ENCODE data around the gene BOD1L2.
A peak's percentile ranks its signal among the peaks of the same experiment; 100 is the strongest.

Gene BOD1L2

GRCh38 chr18:57146956-57147636, at the start of gene BOD1L2:
Gene BOD1L2 (plus strand): TSS chr18:57147087. CDS start chr18:57147313, 226 bp downstream.
- no peak for DNase-seq

DNA sequence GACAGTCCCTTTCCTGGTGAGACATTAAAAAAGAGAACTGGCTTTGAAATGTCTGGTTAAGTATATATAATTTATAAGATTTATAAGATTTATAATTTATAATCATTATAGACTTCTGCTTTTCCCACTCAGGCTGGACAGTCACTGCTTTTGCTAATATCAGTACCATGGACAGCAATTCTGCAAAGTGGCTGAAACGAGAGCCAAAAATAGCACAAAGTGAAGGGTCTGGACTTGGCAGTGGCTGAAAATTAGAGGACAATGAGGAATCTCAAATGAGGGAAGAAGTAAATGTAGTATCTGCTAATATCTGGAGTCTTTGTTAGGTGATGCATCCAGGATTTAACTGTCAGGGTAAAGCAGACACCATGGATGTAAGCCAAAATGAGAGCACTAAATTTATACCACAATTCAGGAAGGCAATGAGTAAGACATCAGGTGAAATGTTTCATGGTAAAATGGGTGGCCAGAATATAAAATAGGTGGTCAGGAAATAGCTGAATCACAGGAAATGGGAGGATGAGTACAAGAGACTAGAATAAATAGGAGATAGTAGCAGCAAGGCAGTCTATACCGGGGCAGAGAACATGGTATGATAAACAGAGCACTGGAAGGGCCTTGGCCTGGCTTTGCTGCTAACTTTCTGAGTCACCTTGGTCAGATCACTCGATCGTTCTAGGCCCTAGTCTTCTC, 39.6 kb upstream of the BOD1L2 start:
- DNase-seq = no peak

DNA sequence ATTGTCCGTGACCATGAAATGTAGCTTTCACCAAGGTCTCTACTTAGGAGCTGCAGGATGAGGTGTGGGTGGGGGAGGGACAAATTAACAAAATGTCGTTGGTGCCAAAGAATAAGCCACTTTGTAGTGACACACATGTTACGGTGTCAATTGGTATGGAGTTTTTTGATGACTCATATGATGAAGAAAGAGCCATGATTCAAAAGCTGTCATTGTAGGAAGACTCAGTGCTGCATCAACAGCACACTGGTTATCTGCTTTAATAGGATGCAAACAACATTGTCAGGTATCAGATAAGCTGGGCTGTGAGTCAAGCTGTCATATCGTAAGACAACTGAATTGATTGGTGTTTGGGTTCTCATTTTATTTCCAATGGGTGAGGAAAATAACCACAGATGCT, 36.6 kb upstream of the BOD1L2 start:
- no peak for DNase-seq

GRCh38 chr18:57113799-57114420, 33.0 kb upstream of the BOD1L2 start:
- no peak for DNase-seq

DNA sequence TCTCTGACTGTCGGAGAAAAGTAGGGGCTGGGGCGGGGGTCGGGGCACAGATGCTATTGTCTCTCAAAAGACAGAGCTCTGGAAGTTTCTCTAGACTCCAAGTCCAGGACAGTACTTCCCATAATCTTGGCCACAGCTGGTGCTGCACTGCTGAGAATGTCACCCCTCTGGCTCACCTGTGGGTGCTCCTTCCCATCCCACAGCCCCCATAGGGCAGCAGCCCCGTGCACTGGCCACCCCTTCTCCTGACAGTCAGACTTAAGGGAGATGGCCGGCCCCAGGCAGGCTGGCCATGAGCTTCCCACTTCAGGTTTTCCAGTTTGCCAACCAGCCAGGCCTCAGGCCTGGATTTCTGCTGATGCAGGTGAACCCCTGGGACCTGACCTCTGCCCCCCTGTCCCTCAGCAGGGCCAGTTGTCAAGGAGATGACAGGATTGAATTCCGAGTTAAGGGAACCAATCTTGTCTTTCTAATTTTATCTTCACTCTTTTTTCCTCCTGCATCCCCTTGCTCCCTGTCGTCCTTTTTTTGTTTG, 30.2 kb upstream of the BOD1L2 start:
- no peak for DNase-seq

- DNase-seq = no peak
These were observed 25.3 kb upstream of the BOD1L2 start for GRCh38 chr18:57121542-57122112.

DNA sequence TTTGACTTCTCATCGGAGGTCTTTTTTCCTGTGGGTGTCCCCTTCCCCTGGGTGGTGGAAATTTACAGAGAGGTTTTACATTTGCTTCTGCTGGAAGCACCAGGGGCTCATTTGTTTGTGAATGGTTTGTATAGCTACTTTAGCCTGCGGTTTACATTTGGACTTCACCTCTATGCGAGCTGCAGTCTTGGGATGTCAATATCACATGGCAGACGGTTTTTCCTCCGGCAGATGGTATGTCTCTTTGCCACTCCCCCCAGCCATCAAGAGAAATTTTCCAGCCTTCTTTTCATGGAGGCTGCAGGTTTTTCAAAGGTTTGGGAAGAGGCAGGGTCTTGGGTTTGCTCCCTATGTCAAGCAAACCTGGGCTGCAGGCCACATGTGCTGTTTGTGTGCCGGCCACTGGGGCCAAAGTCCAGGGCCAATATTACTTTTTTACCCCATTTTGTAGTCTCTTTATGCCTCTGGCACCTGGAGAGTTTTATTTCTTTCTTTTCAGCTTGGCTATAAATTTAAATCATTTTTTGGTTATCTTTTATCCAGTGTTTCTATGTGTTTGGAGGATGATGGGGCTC, 23.9 kb upstream of the BOD1L2 start:
- no peak for DNase-seq

DNA sequence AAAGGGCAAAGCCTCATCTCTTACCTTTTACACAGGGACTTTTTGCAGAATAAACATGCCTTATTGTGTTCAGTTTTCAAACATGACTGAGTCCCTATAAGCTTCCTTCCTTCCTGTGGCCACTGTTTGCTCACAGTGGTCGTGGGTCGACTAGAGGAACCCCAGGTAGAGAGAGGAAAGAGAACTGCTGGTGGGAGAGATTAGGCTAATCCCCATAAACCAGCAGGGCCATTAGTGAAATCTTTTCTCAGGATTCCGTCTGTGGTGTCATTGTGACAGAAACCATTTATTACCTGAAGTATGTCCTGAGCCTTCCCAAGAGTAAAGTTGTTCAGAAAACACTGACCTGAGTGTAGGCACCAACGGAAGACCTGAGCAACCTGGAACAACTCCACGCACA, 21.3 kb upstream of the BOD1L2 start:
- DNase-seq = no peak

GRCh38 chr18:57128220-57128932, 18.5 kb upstream of the BOD1L2 start:
- DNase-seq = no peak

GRCh38 chr18:57131101-57131500, 15.8 kb upstream of the BOD1L2 start:
- peak; percentile 39 for DNase-seq

DNA sequence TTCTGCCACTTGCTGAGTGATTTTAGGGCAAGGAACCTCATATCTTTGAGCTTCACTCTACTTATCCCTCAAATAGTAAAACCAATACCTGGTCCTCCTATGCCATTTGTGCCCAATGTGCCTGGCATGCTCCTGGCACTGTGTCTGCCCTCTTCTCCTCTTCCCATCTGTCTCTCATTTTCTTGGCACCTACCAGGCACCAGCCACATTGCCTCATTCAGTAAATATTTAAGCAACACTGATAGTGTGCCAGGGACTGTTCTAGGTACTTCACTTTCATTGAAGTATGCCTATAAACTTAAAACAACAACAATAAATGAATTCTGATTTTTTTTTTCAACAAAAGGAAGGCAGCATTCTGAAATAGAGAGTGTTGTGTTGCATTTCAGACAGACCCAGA, 15.1 kb upstream of the BOD1L2 start:
- peak; percentile 94 for DNase-seq

DNA sequence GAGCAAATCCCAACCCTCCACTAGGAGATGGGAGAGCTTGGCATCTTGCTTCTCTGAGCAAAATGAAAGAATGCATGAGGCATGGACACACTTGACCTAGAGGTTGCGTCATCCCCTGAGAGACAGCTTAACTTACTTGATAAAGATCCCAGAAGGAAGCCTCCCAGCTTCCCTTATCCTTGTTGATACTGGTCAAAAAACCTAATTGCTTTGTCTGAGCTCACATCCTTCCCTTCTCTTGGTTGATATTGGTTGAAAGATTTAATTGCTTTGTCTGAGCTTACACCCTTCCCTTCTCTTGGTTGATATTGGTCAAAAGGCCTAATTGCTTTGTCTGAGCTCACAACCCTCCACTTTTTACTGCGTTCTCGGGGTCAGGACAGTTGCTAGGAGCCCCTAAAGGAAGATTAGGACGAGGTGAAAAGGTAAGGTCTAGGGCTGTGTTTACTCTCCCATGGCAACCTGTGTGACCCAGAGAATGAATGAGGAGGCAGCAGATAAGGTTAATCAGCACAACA, 12.2 kb upstream of the BOD1L2 start:
- DNase-seq = no peak

DNA sequence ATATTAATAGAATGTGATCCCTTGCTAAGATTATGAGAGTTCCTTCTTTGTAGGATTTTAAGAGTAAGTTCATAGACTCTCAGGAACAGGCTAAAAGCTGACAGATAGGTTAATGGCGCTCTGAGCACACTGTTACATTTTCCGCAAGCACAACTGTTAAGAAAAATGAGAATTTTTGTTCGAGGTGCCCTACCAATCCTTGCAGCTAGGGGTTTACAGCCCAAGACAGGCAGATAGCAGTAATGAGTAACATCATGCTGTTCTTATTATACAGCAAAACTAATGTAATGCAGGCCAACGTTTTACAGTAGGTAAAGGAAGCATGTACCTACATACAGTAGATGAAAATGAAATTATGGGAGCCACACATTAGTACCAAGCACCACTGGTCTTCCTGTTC, 11.2 kb upstream of the BOD1L2 start:
- no peak for DNase-seq

DNA sequence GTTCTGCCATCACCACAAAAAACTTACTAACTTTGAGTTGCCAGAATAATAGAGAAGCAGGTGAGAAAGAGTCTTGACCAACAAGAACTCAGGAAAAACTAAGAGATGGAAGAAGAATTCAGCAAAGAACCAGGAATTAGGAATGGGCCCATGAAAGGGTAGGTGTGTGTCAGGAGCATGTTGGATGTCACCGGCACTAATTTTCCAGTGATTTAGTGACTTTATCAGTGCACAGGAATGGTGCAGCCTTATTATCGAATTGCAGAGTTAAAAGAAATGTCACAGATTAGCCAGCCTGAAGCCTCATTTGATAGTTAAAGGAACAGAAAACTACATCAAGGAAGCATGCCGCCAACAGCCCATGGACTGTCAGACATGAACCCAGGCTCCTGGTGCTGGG, 9.0 kb upstream of the BOD1L2 start:
- DNase-seq = no peak

DNA sequence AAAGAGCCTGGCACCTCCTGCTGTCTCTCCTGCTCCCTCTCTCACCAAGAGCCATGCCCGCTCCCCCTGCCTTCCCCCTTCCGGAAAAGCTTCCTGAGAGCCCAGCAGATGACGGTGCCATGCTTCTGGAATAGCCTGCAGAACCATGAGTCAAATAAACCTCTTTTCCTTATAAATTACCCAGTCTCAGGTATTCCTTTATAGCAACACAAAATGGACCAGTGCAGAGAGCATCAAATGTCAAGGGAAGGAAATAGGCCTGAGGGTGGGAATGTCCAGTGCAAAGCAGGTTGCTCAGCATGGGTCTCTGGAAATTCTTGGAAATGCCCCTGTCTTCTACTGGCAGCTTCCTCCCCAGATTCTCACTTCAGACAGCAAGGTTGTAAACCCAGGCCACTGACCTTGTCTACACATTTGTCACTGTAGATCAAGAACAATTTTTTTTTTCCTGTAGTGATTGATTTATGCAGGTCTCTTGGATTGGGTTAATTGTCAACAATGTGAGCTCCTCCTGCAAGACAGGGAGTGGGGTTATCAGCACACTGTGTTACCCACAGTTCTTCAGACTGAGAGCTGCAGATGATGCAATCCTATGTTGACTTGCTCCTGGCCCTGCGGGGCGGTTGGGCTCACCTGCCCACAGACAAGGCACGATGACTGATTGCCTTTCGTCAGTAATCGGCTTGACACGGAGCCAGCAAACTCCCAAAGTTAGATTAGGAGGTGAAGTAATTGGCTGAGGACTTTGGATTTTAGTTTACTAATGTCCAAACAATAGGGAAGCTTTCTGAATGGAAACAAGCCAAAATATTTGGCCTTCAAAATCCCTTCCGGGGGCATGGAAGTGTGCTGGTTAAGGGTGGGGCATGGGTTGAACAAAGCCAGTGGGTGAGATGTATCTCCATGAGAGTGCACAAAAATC, 5.4 kb upstream of the BOD1L2 start:
- no peak for DNase-seq

DNA sequence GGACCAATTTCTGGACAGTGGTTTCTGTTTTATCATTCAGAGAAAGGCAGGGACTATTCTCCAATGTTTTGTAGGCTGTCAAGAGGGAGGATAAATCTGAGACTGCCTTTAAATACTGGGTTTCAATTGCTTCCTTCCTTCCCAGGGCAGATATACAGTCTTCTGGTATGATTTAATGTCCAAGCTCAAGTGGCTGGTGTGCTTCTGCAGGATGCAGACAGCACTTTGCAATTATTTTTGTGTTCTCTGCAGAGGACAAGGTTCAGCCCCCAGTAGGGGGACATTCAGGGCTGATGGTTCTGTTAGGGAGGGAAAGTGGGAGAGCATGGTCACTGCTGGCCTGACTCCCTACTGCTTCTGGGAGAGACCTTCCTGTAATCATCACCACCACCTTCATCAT, 4.6 kb upstream of the BOD1L2 start:
- DNase-seq = no peak

DNA sequence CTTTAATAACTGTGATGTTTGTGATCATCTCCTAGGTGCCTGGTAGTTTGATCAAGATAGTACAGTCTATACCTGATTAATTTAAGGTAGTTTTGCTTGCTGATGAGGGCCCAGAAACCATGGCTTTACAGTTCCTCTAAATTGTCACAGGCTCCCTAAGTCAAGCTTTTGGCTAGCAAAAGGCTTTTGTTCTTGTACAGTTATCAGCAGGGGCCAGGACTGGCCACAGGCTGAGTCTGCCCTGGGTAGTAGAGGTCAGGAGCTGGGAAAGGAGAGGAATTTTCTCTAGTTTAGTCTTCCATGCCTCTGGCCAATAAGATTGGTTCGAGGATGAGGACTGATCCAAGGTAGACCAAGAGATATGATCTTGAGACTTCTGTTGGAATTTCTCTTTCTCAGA, 3.6 kb upstream of the BOD1L2 start:
- no peak for DNase-seq

DNA sequence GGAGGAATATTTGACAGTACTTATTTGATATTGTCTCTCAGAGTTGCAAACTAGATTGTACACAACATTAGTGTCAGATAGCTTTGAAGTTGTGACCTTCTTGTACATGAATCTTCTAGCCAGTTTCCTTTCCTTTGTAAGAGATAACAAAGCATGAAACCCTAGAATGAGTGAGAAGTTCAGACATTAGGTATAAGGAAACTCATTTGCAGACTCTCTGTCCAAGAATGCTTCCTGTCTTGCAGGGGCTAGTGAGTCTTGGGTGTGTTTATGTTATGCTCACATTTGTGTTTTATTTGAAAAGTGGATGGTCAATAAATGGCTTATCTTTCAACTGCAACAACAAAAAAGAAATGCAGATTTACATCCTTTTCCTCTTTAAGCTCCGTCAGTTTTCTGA, 1.4 kb downstream of the BOD1L2 start:
- DNase-seq = no peak

DNA sequence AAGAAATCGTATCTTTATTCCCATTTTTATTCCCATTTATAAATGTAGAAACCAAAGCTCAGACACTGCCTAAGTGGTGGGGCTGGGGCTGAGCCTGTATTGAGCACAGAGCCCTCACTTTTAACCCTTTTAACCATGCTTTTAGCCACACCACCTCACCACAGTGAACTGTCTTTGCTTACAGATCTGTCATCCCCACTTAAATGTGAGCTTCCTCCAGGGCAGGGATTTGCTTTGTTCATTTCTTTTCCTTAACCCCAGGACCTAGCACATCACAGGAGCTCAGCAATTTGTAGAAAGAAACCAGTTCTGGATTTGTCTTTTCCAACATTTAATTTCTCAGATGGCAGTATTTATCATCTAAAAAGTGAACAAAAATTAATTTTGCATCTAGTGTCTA, 2.2 kb downstream of the BOD1L2 start:
- DNase-seq = no peak

GRCh38 chr18:57149531-57149930, 2.6 kb downstream of the BOD1L2 start:
- no peak for DNase-seq

GRCh38 chr18:57150081-57150480, 3.2 kb downstream of the BOD1L2 start:
- no peak for DNase-seq
